ENCODE results near the gene ATE1.

- TF ChIP-seq CTCF (IDR thresholded peaks at IDR 0.05) (no peak), MYC (IDR thresholded peaks at IDR 0.05; ENCODE audit: borderline replicate concordance, low read length) (no peak), NR3C1 (IDR thresholded peaks at IDR 0.05) (no peak), POLR2A (IDR thresholded peaks at IDR 0.05; ENCODE audit: low read length) (no peak), EP300 (IDR thresholded peaks at IDR 0.05) (no peak), MAFK (IDR thresholded peaks at IDR 0.05; ENCODE audit: partially characterized antibody) (no peak), RNF2 (IDR thresholded peaks at IDR 0.05; ENCODE audit: borderline replicate concordance, low read depth) (no peak), HMGXB4 (CRISPR knock-in tag; IDR thresholded peaks at IDR 0.05; ENCODE audit: borderline replicate concordance) (no peak), SREBF2 (IDR thresholded peaks at IDR 0.05) (no peak), RCOR1 (IDR thresholded peaks at IDR 0.05; ENCODE audit: low read depth, low read length) (no peak), JUN (IDR thresholded peaks at IDR 0.05) (no peak), SMC3 (IDR thresholded peaks at IDR 0.05) (no peak), MAX (IDR thresholded peaks at IDR 0.05) (no peak), CBX8 (IDR thresholded peaks at IDR 0.05) (no peak)
Measured at GRCh38 chr10:121813857-121814256, 114.0 kb downstream of the ATE1 start.

All from A549 (cell line).